ENCODE data around the gene ARX. TPM values are rescaled to one million over a fixed set of nuclear protein-coding genes. Genes with fewer than 3 reads are reported as not detected.

The ARX gene
- not detected for total RNA-seq
- not detected for total RNA-seq (2013)

DNA sequence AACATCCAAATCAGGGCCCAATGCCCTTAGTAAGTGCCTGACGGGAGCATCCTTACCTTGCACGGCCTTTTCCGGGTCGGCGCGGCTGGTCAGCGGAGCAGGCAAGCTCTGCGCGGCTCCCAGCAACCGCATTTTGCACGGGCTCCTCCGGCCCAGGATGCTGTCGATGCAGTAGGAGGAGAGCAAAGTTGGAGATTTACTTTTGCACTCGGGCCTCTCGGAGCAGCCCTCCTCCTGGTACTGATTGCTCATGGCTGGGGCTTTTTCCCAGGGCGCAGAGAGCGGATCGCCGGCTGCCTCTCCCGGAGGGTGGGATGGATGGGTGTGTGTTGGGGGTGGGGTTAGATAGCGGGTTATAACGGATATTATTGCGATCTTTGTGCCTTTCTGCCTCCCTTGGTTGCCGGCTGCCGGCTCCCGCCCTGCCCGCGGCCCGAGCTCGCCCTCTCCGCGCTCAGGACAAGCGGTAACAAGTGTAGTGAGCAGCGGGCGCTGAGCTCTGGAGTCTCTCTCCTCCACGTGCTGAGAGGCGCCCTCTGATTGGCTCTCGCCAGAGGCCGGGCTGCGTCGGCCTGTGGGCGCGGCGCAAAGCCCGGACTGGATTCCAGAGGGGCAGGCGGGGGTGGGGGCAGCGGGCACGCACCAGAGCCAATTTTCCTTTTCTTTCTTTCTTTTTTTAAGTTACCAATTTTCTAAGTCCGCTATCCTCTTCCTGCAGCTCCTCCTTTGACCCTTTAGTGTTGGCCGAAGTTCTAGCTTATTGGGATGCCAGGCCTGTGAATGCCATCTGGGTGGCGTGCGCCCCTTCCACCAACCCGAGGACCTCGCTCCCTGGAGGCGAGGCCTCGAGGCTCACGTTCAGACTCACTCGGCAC, at the start of gene ARX:
TSS of gene ARX (minus strand) at position 480 of the 875 bp plus-strand sequence. CDS start at position 252, 228 bp downstream.
- TF ChIP-seq, protein P1, sequence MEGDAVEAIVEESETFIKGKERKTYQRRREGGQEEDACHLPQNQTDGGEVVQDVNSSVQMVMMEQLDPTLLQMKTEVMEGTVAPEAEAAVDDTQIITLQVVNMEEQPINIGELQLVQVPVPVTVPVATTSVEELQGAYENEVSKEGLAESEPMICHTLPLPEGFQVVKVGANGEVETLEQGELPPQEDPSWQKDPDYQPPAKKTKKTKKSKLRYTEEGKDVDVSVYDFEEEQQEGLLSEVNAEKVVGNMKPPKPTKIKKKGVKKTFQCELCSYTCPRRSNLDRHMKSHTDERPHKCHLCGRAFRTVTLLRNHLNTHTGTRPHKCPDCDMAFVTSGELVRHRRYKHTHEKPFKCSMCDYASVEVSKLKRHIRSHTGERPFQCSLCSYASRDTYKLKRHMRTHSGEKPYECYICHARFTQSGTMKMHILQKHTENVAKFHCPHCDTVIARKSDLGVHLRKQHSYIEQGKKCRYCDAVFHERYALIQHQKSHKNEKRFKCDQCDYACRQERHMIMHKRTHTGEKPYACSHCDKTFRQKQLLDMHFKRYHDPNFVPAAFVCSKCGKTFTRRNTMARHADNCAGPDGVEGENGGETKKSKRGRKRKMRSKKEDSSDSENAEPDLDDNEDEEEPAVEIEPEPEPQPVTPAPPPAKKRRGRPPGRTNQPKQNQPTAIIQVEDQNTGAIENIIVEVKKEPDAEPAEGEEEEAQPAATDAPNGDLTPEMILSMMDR (IDR thresholded peaks at IDR 0.05) = no peak
- DNase-seq = peak in 1 of 2 donors; percentile 32
- Mint-ChIP-seq H3K4me3 (peak within 1 kb of the TSS; percentile 62), H3K27ac (no peak within 1 kb of the TSS), H3K4me1 (peaks cover 4 to 22% of the 10 kb centered on the region in 2 donors), H3K27me3 (ENCODE audit: low read depth in 2 of 2) (peaks cover 37 to 45% of the 10 kb centered on the region in 2 donors), H3K36me3 (no peaks in the 10 kb centered on the region), H3K9me3 (no peaks in the 10 kb centered on the region)
- H3K36me3 ChIP-seq (ENCODE audit: control insufficient read depth, insufficient read depth, low read length) = no peaks in the 10 kb centered on the region
- H3K27me3 ChIP-seq (ENCODE audit: control insufficient read depth, insufficient read depth, low read length) = peaks cover 37% of the 10 kb centered on the region
- no peak within 1 kb of the TSS for H3K27ac ChIP-seq (ENCODE audit: low read length)
- peak; percentile 57 to 61 (median 60) for ATAC-seq
- peaks cover 32% of the 10 kb centered on the region for H3K4me1 ChIP-seq (ENCODE audit: control insufficient read depth, insufficient read depth, low read length)
- 10% methylated on average over 58 of the region's 58 CpGs for WGBS (ENCODE audit: insufficient coverage)
- no peak within 1 kb of the TSS for H3K4me3 ChIP-seq (ENCODE audit: low read length)
- no peaks in the 10 kb centered on the region for H3K9me3 ChIP-seq (ENCODE audit: control insufficient read depth, insufficient read depth, low read length)
- intact Hi-C loops (cut with micrococcal nuclease) = no loop called here

DNA sequence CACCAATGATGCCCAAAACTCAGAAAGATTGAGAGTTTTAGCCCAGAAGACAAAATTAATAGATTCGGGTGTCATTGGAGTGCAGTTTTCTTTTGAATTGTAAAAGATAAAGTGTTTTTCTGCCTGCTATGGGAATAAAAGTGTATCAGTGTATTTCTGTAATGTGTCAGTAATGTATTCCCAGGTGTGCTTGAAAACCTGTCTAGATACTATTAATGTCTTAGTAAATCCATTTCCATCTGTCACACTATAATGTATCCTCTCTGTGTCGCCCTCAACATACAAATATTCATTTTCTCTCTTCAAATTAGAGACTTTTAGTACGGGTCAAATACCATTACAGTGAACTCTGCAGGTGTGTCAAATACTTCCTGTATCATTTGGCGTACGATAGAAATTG, 43.5 kb upstream of the ARX start:
- no peak for ATAC-seq
- intact Hi-C loops (cut with micrococcal nuclease) = no loop called here
- 82% methylated on average over 5 of the region's 5 CpGs for WGBS (ENCODE audit: insufficient coverage)

DNA sequence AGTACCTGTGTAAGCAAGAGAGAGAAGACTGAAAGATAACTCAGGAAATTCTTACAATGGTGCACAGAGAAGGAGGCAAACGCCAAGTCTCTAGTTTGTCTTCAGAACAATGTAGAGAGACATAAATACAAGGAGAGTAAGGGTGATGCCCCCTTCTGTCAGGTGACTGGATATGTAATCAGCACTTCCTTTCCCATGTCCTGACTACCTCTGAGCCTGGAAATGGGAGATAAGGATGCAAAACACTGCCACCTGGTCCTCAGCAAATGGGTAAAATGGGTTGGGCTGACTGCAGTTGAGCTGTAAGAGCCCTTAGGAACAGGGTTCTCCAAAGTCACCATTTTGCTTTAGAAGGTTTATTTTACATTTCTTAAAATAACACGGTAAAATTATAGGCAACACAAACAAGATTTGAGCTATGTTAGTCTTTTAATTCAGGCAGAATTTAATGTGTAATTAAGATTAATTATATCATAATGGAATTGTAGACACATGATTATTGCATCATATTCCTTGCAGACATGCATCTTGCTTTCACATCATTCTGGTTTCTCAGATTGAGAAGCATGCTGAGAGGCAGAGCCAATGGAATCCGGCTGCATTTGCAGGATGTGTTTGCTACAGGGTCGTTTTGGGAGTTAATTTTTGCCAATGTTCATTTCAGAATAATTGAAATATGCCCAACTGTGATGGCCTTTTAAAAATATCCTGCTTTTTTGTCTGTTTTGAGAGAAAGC, 37.2 kb upstream of the ARX start:
- peaks cover 10% of the 10 kb centered on the region in 2 donors for H3K4me1 Mint-ChIP-seq
- no peaks in the 10 kb centered on the region for H3K9me3 Mint-ChIP-seq
- no peak overlapping the region for H3K4me3 Mint-ChIP-seq
- Histone ChIP-seq H3K4me3 (ENCODE audit: low read length) (no peak overlapping the region), H3K27ac (ENCODE audit: low read length) (no peak overlapping the region), H3K36me3 (ENCODE audit: control insufficient read depth, insufficient read depth, low read length) (no peaks in the 10 kb centered on the region), H3K9me3 (ENCODE audit: control insufficient read depth, insufficient read depth, low read length) (no peaks in the 10 kb centered on the region), H3K27me3 (ENCODE audit: control insufficient read depth, insufficient read depth, low read length) (no peaks in the 10 kb centered on the region), H3K4me1 (ENCODE audit: control insufficient read depth, insufficient read depth, low read length) (no peaks in the 10 kb centered on the region)
- WGBS (ENCODE audit: insufficient coverage) = 71% methylated on average over 3 of the region's 4 CpGs
- intact Hi-C loops (cut with micrococcal nuclease) = no loop called here
- no peak overlapping the region for H3K27ac Mint-ChIP-seq
- H3K27me3 Mint-ChIP-seq (ENCODE audit: low read depth in 2 of 2) = peaks cover 0 to 13% of the 10 kb centered on the region in 2 donors
- TF ChIP-seq, protein P1 (IDR thresholded peaks at IDR 0.05) = no peak
- ATAC-seq (no peak), DNase-seq (no peak)
- no peaks in the 10 kb centered on the region for H3K36me3 Mint-ChIP-seq

More for the DNA sequence above, 43.5 kb upstream of the ARX start:
- Mint-ChIP-seq H3K4me1 (no peaks in the 10 kb centered on the region), H3K9me3 (no peaks in the 10 kb centered on the region), H3K27me3 (ENCODE audit: low read depth in 2 of 2) (no peaks in the 10 kb centered on the region), H3K4me3 (no peak overlapping the region), H3K27ac (no peak overlapping the region), H3K36me3 (no peaks in the 10 kb centered on the region)
- no peaks in the 10 kb centered on the region for H3K27me3 ChIP-seq (ENCODE audit: control insufficient read depth, insufficient read depth, low read length)
- no peak overlapping the region for H3K27ac ChIP-seq (ENCODE audit: low read length)
- no peak for DNase-seq
- no peaks in the 10 kb centered on the region for H3K4me1 ChIP-seq (ENCODE audit: control insufficient read depth, insufficient read depth, low read length)
- H3K9me3 ChIP-seq (ENCODE audit: control insufficient read depth, insufficient read depth, low read length) = no peaks in the 10 kb centered on the region
- no peaks in the 10 kb centered on the region for H3K36me3 ChIP-seq (ENCODE audit: control insufficient read depth, insufficient read depth, low read length)
- H3K4me3 ChIP-seq (ENCODE audit: low read length) = no peak overlapping the region
- TF ChIP-seq, protein P1 (IDR thresholded peaks at IDR 0.05) = no peak

Data from natural killer cell (primary cell).